HG02973 (cell line): ENCODE data around the gene SYTL2.

Experiments used
- ATAC-seq: cut with Tn5 transposase; IDR thresholded peaks from one replicate; pipeline ENCODE4 v1.9.1; 2021; ENCODE audit warnings: moderate library complexity; ENCODE audit not compliant: unreplicated experiment

Gene SYTL2

DNA sequence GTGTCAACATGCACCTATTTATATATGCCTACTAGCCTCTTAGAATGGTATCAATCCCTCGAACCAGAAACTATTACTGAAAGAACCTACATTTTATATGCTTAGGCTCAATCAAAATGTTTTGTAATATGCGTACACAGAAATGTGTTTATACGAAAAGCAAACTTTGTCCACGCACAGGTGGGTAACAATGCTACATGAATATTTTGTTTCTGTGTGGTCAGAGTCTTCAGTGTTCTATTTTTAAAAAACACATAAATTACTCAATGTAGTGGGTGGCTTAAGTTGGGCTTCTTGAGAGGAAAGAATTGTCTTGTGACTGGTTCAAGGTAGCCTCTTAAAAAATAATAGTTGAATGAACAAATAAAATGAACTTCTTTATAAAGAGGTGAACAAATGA lies 46.1 kb downstream of the SYTL2 start:
- ATAC-seq: no peak

DNA sequence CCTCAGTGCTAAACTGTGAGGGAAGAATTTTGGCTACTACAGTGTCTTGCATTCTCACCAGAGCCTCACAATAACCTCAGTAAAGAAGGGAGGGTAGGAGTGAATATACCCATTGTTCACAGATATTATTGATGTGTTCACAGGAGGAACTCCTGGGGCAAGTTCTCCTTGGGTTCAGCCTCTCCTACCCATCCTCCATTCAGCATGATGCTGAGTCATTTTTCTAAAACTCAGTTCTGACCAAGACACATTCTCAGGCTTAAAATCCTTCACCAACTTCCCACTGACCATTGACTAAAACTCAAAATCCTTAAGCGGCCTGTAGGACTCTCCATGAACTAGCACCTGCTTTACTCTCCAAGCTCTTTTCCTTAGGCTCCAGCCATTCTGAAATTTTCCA lies 48.7 kb downstream of the SYTL2 start:
- no peak for ATAC-seq

DNA sequence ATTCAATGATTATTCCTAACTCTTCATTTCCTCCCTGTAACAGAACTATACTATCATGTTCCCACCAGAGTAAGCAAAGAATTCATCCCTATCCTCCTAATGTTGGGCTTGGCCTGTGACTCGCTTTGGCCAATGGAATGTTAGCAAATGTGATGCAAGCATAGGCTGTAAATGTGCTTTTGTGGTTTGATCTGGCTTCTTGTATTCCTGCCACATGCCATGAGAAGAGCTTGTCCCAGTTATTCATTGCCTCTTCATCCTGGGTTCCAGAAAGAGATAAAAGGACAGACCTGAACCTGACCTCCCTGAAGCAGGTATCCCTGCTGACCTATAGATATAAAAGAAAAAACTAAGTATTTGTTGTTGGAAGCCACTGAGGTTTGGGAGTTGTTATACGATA lies 51.0 kb downstream of the SYTL2 start:
- ATAC-seq: no peak

DNA sequence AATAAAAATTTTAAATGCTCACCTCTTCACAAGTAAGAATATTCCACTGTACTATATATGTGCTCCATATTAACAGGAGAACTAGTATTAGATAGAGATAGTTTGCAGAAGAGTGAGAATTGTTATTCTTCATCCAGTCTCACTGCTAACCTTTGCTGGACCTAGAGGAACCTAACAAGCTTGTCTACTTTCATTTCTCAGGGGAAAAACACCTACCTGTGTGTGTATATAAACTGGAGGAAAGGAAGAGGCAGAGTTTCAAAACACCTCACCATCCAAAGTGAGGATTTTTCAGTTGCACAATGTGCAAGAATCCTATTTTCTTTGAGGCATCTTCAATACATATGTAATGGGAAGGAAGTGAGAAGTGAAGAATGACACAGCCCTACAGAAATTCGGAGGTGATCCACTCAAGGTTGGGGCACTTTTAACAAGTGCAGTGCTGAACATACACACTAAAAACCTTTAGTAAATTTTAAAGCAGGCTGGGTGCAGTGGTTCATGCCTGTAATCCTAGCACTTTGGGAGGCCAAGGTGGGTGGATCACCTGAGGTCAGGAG lies 52.4 kb downstream of the SYTL2 start:
- ATAC-seq: no peak

DNA sequence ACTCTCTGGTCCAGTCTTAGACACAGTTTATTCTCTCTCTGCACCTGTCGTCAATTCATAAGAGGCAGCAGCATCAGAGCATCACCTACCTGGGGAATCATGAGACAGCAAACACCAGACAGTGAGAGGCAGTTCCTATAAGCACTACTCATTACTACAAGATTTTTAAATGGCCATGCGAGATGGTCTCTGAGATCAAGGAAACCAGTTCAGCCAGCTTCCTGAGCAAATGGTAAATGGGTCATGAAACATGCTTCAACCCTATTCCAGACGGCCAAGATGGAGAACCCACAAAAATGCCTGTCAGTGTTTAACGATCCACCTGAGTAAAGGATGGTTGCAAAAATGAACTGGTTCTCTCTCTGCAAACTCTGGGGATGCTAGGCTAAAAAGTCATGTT lies 52.9 kb downstream of the SYTL2 start:
- ATAC-seq: no peak

DNA sequence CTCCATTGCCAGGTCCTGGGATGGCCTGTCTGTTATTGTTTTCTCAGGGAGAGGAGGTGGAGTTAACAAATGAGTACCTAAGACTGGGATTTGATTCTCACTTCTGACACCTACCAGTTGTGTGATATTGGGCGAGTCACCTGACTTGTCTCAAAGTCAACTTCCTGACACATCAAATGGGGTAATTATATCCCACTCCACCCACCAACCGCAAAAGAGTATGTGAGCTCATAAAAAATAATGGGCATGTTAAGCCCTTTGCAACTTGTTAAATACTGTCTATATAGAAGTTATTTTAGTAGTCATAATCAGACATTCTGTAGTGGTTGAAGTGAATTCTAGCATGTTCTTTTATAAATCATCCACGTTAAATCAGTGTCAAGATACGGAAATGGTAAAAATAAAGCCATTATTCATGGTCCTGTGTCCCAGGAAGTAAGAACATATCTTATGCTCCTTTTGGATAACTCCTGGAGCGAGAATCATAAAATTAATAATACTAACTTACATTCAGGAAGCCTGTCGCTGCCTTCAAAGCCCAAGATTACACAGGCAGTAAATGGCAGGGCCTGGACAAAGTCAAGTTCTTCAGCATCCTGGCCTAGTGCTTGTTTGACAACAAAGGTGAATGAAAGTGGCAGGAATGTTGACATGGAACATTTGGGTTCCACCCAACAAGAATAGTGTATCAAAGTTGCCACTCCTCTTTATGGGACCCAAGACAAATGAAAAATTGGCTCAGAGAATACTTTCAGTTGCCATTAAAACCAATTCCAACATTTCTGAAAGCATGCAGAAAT lies 54.3 kb downstream of the SYTL2 start:
- ATAC-seq: no peak

DNA sequence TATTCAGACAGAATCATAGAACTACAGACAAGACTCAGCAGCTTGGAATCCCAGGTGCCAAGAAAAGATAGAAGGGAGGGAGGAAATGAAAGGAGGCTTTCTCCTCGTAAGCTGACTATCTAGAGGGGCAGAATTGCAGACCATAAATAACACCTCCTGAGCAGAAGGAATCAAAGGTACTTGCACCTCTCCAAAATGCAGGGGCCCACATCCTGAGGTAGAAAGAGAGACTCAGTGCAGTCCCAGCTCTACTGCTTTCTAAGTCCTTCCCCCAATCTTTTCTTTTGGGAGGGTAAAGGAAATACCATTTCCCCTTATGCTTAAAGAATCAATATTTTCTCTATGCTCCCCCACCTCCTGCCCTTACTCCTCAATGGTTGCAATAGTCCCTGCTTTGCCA lies 55.2 kb downstream of the SYTL2 start:
- no peak for ATAC-seq

DNA sequence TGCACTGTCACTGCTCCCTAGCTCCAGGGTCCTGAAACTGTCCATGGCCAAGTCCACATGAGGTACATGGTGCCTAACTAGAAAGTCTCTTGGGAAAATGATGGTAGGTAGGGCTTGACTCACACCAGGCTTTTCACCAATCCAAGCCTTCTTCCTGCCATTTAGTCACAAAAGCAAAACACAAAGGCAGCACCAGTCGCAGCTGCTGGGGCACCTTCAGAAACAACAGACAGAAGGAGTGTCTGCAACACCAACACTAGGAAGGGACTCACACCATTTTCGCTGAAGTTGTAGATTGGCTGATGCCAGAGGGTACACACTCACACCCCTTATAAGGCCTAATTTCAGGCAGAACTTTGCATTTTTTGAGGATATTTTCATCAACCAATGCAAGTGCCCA lies 55.7 kb downstream of the SYTL2 start:
- no peak for ATAC-seq

DNA sequence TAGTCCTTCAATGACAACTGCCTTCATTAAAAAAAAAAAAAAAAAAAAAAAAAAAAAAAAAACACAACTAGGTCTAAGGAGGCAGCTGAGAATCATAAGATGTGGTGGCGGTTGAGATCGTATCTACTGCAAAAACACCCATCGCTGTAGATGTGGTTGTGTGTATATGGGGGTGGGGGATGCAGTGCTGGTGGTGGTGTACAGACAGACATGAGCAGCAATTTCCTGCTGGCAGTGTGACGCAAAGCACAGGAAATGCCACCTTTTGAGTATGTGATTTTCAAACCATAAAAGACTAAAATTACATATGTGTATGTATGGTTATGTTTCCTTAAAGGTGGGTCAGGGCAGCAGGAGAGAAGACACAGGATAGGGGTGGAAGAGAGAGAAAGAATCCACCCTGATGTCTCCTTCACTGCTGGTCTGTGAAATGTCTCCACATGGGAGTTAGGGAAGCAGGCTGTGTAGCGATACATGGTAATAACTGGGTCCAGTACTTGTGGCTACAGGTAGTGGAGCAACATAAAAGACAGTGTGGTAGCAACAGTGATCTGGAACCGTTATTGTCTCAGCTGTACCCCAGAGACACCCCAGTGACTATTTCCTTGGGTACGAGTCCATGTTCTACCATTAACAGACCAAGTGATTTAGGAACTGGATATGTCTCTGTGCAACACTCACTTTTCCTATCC lies 57.9 kb downstream of the SYTL2 start:
- ATAC-seq: no peak

DNA sequence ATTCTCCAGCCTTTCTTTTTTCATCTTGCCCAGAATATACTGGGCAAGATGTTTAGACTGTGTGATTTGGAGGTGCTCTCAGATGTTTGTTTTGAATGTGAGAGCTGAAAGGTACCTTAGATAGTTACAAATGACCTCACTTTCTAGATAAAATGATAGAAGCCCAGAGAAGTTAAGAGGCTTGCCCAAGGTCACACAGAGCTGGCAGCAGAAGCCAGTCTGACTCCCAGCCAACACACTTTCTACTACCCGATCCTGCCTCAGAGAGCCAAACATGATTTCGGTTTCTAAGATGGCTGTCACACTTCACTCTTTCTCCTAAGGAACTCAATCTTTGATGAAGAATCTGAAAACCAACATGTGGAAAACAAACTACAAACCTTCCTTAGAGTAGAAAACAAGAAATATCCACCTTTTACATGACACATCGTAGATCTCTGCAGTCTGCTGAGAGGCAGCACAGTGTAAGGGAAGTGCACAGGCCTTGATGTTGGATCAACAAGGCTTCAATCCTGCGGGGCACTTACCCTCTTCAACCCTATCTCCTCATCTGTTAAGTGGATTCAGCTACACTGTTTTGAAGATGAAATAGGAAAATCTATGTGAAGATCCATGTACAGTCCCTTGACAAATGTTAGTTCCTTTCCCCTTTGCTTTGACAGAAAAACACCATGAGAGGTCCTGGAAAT lies 58.6 kb downstream of the SYTL2 start:
- ATAC-seq: no peak

DNA sequence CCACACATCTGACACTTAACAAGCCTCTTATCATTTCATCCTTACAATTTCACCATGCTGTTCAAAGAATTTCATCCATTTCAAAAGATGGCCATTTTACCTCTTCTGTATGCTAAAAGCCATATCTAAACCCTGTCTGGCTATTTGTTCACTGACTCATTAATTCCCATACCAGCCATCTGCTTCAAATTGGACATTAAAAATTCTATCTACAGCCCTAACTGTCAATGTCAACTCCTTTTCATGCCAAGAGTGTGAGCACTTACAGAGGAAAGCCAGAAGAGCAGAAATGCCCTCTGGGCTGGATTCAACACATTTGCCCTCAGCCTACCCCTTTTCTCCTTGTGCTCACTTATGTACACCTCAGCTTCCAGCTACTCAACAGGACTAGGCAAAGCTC lies 59.2 kb downstream of the SYTL2 start:
- no peak for ATAC-seq

DNA sequence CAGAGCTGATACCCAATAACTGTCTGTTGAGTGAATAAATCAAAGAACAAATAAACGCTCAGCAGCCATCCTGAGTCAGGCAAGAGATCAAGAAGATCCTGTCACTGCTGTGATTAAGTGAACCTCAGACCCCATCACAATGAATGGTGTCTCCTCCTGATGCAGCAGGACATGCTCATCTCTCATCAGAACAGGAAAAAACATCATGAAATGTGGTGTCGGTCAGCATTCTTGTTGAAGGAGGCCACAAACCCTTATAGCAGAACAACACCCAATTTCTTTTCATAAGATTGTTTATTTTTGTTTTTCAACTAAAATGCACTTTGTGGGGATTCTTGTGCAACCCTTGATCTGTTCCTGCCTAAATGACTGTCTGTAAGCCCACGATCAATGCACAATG lies 60.3 kb downstream of the SYTL2 start:
- ATAC-seq: no peak

DNA sequence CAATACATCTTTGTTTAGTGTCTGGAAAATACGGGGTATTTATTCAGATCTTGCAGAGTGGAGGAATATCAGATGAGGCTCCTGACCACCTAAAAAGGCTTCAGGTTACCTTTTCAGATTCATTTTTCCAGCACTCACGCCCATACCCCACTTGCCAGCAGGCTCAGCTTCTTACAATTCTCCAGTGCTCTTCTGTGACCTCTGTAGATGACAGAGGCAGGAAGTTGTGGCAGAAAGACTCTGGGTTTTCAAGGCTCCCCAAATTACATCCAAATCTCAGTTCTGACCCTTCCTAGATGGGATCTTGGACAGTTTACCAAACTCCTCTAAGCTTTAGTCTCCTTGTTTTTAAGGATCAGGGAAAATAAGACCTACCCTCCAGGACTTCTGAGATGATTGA lies 61.1 kb downstream of the SYTL2 start:
- no peak for ATAC-seq

DNA sequence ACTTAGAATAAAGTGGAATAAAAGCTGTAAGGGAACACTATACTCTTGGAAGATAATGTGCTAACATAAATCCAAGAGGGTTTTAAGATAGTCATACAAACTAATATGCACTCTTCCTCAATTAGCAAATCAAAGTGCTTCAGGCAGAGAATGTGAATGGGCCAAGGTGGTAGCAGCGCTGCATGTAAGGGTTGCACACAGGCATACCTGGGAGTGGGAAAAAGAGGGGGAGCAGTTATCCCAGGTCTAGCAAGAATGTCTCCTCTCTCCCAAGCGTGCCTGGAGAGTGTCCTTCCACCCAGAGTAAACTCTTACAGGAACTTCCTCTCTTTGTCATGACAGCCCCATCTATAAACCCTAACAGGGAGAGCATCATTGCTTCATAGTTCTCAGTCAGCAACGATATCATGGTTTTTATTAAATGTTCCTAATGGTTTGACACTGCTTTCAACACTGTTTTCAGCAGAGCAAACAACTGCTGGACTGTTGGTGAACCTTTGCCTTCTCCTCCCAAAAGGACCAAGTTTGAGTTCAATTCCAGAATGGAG lies 61.6 kb downstream of the SYTL2 start:
- ATAC-seq: no peak

DNA sequence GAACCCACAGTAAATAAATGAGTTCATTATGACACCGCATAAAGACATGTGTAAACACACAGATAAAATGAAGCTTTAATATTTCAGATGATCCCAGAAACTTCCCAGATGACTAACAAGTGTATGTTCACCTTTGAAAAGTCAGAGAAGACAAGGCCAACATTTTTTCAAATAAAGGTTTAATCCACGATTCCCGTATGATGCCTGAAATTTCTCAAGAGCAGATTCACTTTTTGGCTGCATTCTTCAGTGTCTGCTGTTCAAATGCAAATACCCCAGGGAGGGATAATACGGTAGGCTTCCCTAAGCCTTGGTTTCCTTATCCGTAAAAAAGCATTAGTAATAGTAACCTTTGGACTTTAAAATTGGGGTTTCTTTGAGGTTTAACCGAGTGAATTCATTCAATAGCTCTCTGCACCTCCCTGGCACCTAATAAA lies 62.5 kb downstream of the SYTL2 start:
- ATAC-seq: no peak

DNA sequence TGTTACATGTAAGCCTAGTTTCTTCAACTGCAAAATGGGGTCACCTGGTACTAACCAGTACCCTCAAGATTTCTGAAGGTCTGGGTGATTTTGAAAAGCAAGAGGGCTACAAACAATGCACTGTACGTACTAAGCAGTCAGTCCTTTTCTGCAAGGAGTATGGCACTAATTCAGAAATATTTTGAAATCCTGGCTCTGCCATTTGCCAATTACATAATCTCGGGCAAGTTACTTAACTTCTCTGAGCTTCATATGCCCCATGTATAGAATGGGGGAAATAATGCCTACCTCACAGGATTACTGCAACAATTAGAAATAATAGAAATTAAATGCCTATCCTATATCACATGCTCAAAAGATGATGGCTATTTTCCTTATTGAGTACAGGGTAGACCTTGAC lies 64.3 kb downstream of the SYTL2 start:
- no peak for ATAC-seq

DNA sequence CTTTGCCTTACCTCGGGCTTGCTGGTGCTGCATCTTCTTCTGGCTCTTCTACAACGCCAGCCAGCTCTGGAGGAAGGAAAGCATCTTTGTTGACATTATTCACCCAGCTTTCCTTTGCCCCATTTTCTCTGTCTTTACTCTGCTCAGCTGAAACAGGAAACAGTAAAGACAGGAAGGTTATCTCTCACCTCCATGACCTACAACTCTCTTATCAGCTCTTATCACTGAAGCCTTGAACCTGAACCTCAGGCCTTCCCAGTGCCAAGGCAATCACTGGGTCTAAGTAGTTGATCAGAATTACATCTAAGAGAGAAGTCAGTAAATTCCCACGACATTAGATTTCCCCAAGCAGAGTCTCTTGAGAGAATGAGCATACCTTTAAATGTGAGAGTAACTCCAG lies 65.3 kb downstream of the SYTL2 start:
- no peak for ATAC-seq

DNA sequence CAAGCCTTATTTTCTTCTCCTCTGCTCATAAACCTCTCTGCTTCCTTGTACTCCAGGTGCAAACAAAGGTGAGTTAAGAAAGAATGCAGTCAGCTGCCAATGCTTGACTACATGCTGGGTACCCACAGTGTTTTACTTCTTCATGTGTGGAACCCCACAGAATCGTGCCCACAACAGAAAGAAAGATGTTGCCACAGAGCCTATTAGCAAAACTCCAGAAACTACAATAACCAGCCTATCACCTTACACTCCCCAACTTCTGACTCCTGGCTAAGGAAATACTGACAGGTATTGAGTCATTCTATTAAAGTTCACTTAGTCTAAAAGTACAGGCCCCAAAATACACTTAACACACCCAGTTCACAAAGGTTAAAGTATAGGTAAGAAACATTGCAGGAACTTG lies 68.1 kb downstream of the SYTL2 start:
- no peak for ATAC-seq

DNA sequence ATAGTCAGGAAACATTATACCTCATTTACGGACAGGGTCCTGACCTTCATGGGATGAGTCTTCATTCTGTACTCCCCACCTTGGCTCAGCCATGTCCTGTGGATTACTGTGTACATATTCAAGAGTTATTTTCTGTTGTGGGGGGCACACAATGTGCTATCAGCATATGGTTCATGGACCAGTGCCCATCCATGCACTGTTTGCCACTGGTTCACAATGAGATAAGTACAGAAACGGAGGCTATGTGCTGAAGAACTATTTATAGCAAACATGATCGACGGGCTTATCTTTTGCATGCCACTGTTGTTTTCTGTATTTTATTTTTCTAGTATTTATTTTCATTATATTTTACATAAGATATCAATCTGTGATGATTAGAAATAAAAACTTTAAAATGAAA lies 68.6 kb downstream of the SYTL2 start:
- no peak for ATAC-seq

DNA sequence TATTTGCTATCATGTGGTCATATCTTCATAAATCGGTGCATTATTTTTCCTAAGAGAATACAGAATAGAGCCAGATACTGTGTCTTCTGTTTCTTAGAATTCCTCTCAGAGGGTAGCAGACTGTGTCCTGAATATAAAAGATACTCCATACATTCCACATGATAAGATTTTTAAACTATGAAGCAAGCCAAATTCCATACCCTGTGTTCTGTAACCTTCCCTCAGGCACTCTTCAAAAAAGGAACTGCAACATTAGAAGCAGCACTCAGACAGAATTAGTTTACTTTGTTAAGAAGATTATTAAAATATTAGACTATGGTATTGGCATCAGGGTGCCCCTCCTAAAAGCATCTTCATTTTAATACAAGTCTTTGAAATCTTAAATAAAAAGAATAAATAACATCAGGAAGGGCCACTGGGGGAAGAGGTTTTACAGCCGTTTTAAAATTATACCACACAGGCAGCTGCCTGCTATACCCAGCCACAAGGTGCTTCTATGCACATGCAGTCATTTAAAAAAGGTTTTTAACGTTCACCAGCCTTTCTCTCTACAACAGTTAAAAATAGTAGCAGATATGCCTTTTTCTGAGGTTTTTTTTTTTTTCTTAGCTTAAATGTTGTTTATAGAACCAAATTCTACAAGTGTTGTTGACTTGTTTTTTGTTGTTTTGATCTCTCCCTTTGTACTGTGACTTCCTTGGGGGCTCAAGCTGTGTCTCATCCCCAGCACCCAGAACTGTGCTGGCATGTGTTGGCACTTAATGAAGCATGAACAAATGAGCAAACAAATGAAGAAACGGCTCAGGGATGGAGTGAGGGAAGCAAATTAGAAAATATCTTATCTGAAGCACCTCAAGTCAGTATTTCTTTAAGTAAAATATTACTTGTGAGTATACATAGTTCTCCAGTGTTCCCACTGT lies 70.2 kb downstream of the SYTL2 start:
- ATAC-seq: no peak
